GM18907 (cell line): ENCODE measurements around the gene NUBPL.
"Not testable (repeated sequence)": the region's sequence is repeated elsewhere in the genome, so short reads cannot be mapped to it uniquely, and the experiment has no call there.

Experiments used
- ATAC-seq: cut with Tn5 transposase; IDR thresholded peaks from one replicate; pipeline ENCODE4 v1.9.1; 2021; ENCODE audit warnings: mild to moderate bottlenecking, moderate library complexity; ENCODE audit not compliant: unreplicated experiment

Gene NUBPL

DNA sequence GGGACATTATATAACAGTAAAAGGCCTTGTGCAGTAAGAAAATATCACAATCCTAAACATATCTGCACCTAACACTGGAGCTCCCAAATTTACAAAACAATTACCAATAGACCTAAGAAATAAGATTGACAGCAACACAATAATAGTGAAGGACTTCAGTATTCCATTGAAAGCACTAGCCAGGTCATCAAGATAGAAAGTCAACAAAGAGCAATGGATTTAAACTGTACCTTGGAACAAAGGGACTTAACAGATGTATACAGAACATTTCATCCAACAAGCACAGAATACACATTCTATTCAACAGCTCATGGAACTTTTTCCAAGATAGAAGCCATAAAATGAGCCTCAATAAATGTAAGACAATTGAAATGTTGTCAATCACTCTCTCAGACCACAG lies 306.4 kb downstream of the NUBPL start:
- ATAC-seq, result no peak

DNA sequence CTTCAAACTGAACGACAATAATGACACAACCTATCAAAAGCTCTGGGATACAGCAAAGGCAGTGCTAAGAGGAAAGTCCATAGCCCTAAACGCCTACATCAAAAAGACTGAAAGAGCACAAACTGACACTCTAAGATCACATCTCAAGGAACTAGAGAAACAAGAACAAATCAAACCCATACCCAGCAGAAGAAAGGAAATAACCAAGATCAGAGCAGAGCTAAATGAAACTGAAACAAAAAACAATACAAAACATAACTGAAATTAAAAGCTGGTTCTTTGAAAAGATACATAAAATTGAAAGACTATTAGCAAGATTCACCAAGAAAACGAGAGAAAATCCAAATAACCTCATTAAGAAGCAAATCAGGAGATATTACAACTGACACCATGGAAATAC lies 306.9 kb downstream of the NUBPL start:
- ATAC-seq, result not testable (repeated sequence)

DNA sequence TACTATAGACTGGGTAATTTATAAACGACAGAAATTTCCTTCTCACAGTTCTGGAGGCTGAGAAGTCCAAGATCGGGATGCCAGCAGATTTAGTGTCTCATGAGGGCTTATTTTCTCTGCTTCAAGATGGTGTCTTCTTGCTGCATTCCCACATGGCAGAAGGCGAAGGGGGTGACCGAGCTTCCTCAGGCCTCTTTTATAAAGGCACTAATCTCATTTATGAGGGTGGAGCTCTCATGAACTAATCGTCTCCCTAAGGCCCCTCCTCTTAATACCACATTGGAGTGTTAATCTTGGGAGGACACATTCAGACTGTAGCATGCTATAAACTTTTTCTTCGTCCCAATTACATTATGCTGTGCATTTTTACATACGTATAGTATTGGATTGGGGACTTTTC lies 315.5 kb downstream of the NUBPL start:
- no peak for ATAC-seq

DNA sequence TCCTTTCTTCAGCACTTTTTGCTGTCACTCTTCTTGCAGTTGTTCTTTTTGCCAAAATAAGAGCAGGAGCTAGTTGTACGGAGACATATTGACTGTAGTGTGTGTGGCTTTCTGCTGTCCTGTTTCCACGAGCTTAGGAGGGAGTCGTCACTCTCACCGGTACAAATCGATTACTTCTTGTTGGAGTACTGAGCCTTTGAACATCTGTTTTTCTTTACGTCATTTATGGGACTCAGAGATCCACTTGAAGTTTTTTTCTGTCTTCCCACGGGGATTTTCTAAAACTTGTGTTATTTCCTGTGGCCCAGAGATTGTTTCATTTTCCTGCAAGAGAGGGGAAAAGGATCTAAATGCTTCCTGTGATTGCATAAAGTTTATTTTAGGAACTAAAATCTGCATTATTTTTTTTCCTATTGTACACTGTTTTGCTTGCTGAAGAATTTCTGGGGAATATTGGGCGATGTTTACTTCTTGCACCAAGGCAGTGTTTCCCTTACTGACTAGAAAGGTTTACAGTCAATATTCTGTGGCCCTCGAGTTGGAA lies 316.1 kb downstream of the NUBPL start:
- no peak for ATAC-seq

DNA sequence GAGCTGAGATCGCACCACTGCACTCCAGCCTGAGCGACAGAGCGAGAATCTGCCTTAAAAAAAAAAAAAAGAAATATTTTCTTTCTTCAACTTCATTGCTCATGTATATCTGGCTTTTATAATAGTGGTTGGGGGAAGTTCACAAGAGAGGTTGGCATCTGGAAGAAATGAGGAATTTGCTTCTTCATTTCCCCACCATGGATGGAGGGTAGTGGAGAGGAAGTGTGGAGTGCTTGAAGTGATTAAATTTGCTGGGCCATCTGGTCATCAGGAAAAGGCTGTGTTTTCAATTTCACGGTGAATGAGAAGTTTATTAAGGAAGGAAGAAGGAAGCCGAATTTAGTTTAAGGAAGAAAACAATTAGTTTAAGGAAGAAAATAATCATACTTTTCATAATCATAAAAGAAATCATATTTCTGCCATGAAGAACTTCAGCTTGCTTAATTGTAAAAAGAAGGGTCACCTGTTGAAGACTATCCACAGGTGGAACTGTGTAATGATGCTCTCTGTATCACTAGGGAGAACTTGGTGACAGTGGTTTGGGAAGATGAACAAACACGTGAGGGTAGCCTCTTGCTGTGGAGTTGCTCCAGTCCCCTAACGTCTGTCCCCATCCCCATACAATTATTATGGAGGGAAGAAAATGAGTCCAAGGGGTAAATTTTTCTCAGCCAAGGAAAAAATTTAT lies 318.6 kb downstream of the NUBPL start:
- ATAC-seq, result no peak

DNA sequence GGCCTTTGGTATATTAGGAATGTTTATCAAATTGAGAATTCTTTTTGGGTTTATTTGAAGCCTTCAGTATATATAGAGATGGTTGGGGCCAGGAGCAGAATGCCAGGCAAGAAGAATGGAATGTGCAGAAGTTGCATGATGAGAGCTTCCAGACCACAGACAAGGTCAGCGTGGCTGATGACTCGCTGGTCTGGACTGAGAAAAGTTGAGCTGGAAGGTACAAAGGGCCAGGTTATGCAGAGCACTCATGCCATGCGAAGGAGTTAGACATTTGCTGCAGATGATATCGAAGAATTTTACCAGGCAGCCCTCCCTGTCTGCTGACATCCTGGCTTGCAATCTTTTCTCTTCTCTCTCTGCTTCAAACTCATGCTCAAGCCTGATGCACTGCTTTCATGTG lies 319.7 kb downstream of the NUBPL start:
- ATAC-seq, result no peak

DNA sequence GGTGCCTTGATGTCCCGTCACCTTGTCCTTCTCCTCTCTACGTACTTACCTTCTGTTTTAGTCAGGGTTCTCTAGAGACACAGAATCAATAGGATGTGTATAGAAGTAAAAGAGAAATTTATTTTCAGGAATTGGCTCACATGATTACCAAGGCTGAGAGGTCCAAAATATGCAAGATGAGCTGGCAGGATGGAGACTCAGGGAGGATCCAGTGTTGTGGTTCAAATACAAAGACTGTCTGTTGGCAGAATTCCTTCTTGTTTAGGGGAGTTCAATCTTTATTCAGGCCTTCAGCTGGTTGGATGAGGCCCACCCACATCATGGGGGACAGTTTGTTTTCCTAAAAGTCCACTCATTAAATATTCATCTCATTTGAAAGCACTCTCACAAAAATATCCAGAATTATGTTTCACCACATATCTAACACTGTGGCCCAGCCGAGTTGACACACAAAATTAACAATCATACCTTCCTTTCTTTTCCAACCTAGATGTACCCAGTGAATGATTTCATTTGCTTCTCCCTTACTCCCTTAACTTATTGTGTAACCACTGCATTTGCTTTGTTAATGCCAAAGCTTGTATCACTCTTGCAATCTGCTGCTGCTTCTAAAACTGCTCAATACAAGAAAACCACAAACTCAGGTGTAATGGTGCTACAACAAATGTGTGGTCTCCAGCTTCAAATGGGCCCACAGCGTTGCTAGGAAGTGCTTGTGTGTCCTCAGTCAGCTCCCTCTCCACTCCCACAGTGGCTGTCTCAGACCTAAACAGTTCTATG lies 320.5 kb downstream of the NUBPL start:
- ATAC-seq, result no peak

DNA sequence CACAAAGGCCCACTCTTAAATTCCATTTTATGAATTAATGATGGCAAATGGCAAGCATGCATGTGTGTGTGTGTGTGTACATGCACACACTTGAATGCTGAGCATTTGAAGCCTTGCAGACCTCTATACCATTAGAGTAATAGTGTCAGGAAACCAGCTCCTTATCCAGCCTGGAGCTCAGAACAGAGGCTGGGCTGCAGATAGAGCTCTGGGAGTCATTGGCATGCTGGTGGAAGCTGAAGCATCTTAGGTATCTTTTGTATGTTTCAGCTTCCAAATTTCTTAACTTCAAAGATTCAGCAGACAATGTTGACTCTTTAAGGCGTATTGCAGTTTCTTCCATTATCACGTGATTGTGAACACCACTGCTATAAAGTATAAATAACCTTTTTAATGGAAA lies 323.0 kb downstream of the NUBPL start:
- no peak for ATAC-seq

DNA sequence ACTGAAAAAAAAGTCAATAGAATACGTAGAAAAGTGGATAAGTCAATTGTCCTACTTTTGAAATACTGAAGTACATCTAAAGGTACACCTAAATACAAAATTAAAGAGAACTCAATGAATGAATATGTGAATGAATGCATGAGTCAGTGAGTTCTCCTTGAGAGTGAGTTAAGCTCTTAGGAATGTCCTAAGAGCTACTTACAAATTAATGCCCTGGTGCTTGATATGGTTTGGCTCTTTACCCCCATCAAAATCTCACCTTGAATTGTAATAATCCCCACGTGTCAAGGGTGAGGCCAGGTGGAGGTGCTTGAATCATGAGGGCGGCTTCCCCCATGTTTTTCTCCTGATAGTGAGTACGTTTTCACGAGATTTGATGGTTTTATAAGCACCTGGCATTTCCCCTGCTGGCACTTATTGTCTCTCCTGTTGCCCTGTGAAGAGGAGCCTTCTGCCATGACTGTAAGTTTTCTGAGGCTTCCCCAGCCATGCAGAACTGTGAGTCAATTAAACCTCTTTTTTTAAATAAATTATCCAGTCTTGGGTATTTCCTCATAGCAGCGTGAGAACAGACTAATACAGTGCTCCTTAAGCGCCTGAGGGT lies 323.7 kb downstream of the NUBPL start:
- ATAC-seq, result no peak

DNA sequence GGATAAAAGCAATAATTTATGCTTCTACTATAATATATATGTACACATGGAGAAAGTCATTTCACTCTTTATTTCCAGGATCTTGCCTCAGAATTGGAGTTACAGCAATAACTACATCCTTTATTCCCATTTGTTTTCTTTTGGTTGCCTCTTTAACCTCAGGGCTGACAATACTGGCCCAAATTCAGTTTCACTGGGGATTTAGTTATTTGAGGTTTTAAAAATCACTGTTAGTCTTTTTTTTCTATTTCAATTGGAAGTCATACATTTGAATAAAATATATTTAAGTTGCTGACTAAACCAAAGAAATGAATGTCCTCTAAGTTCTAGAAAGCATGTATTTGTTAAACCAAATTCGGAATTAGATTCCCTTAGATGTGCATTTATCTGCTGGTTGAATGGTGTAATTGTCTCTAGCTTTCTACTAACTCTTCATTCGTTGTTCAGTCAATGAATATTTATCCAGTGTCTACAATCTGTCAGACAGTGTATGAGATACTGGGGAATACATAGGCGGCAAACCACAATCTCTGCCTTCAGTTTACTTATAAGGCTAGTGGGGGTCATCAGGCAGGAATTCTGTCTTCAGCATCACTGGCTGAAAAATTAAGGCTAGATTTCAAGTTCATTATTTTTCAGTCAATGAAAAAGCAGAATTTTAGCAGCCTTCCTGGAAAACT lies 325.1 kb downstream of the NUBPL start:
- ATAC-seq, result no peak

DNA sequence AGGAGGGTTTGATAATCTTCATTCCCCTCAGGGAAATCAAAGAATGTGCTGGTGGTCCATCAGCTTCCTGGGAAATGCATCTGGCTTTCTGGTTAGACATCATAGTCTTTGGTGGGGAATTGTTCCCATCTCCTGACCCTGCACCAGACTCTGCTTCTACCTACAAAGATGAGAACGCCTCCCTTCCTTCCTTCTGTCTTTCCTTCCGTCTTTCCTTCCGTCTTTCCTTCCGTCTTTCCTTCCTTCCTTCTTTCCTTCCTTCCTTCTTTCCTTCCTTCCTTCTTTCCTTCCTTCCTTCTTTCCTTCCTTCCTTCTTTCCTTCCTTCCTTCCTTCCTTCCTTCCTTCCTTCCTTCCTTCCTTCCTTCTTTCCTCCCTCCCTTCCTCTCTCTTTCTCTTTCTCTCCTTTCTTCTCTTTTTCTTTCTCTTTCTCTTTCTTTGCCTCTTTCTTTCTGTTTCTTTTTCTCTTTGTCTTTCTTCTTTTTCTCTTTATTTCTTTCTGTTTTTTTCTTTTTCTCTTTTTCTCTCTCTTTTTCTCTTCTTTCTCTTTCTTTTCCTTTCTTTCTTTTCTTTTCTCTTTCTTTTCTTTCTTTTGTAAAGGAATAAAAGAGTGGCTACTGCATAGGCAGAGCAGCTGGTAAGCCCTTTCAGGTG lies 326.9 kb downstream of the NUBPL start:
- ATAC-seq, result no peak

DNA sequence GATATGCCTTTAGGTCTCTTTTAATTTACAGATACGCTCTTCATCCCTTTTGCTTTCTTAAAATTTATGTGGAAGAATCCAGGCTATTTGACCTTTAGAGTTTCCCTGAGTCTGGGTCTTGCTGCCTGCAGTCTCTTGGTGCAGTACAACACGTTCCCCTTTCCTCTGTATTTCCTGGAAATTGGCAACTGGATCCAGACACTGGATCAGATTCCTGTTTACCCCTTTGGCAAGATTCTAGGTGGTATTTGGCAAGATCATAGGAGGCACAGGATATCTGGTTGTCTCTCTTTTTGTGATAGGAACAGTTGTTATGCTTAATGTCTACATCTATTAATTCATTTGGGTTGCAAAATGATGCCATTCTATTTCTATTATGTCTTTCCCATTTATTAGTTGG lies 328.1 kb downstream of the NUBPL start:
- ATAC-seq, result no peak

DNA sequence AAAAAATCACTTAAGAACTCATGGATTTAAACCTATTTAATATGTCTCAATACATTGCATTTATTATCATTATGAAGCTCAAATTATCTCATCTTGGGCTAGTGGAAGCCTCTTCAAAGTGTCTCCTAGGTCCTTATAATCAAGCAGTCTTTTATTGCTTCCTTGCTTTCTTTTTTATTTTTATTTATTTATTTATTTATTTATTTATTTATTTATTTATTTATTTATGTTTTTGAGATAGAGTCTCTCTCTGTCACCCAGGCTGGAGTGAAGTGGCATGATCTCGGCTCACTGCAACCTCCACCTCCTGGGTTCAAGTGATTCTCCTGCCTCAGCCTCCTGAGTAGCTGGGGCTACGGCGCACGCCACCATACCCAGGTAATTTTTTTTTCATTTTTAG lies 329.0 kb downstream of the NUBPL start:
- not testable (repeated sequence) for ATAC-seq

DNA sequence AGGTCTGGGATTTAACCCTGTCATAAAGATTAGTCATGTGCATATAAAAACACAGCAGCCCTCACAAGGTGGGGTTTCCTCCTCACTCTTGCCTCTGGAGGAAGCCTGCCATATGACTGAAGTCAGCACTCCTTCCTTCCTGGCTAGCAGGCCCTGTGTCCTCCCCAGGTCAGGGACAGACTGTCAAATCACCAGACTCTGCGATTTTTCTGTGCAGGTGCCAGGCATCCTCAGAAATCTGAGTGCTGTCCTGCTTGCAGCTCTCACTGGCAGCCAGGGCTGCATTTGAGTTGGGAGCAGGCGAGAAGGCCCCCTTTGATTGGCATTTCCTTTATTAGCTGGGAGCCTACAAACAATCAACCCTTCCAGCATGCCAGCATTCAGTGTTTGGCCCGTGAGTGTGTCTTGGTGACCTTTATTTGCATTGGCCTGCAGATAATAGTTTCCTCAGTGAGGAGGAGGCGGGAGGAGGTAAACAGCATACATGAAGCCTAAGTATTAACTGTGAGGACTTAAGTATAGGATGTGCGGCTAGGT lies 332.1 kb downstream of the NUBPL start:
- ATAC-seq, result no peak

DNA sequence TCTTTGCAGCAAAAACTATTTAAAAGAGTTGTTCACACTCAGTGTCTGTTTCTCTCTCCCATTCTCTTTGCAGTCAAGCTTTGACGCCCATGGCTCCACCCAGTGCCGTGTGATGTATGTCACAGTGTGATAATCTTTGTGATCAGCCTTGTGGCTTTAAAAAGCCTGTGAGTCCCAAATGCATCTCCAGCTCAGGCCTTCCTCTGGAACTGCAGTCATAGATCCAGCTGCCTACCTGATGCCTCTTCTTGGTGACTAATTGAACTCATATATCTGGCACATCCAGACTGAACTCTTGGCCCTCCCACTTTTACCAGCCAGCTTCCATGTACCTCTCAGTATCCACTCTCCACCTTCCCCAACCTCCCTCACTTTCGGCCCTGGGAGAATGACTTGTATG lies 333.1 kb downstream of the NUBPL start:
- ATAC-seq, result no peak

DNA sequence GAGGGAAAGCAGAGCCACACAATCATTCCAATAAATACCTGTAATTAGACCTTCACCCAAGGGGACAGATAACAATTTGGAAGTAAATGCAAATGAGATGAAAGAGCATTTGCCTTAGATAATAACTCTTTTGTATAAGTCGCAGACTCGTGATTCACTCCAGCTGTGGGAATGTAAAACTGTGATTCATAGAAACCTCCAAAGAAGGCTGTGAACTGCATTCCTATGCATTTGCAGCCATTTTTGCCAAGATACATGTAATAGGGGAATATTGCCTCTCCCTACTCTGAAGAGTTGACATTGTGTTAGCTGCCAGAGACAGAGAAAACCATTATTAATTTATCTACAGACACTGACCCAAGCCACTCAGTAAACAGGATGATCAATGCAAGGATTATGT lies 334.0 kb downstream of the NUBPL start:
- no peak for ATAC-seq

DNA sequence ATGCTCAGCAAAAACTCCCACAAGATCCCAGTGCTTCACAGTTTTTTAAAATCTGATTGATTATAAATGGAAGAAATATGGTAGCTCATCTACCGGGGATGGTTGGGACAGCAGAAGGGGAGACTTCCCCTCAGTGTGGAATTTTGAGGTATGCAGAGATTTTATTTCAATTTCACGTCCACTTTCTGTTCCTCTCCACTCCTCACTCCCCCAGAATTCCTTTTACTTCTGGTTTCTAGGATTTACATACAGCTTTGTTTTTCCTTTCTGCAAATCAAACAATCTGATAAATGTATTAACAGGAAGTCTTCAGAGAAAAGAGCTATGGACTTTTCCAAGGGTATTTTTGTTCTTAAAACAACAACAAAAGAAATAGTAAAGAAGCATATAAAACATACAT lies 334.4 kb downstream of the NUBPL start:
- no peak for ATAC-seq

DNA sequence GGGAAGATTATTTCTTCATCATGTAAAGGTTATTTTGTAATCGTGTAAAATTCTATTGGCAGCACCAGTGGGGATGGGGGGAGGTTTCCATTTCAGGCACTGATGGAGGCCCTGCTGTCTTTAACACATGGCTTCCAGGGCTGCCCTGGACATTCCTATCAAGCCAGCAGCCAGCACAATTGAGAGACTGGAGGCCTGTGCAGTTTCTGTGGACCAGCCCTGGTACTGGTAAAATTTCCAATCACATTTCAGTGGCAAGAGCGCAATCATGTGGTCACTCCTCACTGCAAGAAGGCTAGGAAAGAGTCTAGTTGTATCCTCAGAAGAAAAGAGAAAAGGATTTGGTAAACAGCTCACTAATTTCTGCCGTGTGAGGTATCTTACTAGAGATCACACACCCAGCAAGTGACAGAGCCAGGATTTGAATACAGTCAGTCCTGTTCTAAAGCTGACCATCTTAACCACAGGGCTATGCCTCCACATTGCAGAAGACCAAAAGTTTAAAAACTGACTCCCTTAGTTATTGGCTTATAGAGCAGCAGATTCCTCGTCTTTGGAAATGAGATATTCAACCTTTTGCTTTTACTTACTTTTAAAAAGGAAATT lies 336.5 kb downstream of the NUBPL start:
- ATAC-seq, result no peak

DNA sequence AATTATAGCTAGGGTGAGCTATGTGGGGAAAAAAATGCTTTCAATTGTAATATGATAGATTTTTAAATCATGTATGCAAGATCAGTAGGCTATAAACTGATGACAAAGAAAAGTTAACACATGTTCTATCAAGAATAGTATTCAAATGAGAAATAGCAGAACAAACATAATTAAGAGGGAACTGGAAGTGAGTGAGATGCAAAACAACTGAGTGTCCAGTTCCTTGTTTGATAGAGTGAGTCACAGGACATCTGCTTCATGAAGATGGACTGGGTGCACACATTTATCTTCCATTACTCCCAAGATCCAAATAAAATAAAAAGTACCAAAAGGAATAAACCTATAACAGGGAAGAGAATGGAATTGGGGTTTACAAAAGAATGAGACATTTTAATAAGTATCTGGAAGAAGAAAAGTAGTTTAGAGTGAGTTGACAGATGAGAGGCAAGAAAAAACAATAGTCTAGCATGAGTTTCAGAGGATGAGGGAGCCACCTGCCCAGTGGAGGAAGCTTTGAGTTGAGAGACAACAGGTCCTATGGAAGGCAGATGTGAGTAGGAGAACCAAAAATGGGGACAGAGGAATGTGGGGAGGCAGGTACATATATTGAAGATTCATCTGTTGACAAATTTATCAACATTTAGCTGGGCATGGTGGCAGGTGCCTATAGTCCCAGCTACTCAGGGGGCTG lies 337.8 kb downstream of the NUBPL start:
- ATAC-seq, result no peak

DNA sequence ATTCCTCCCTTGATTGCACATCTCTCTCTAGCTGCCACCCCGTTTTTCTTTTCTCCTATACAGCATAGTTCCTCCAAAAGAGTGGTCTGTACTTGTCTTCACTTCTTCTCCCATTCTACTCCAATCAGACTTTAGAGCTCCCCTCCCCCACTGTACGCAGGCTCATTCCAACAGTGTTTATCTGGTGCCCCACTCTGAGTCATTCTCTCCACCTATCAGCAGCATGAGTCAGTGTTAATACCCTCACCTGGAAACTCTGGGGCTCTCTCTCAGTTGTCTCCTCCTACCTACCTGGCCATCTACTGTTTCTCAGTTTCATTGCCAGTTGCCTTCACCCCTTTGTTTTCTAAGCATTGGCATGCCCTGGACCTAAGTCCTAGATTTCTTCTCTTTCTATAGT lies 340.8 kb downstream of the NUBPL start:
- no peak for ATAC-seq
